Fibroblast of the aortic adventitia (primary cell): ENCODE data around the gene STARD4. TPM values are rescaled to one million over a fixed set of nuclear protein-coding genes. Genes with fewer than 3 reads are reported as not detected.

ENCODE experiments used
- DNase-seq: peaks from one replicate; pipeline ENCODE4 v3.0.0-alpha.2; 2010; ENCODE audit warnings: low read depth
- H3K4me3 ChIP-seq: 2 replicates; pipeline ENCODE4 v1.5.1; 2011; ENCODE audit warnings: low read depth, mild to moderate bottlenecking, control low read depth, low read length, moderate library complexity
- total RNA-seq: library from RNA; depleted of rRNA; stranded (reverse); fragments of >200 nt; gene quantifications from 2 replicates; pipeline ENCODE4 v1.2.3, GENCODE V29; 2012; ENCODE audit warnings: low replicate concordance
- TF ChIP-seq, protein P1 (sequence below): IDR thresholded peaks from 2 replicates; pipeline ENCODE4 v1.5.1; 2011; ENCODE audit warnings: mild to moderate bottlenecking, low read length, control low read depth, inconsistent platforms; ENCODE audit not compliant: insufficient read depth

Gene STARD4
- total RNA-seq, 1 donor: 36.1 TPM

GRCh38 chr5:111548348-111548950 lies 36.1 kb upstream of the STARD4 start:
- no peak for DNase-seq
- TF ChIP-seq, protein P1, sequence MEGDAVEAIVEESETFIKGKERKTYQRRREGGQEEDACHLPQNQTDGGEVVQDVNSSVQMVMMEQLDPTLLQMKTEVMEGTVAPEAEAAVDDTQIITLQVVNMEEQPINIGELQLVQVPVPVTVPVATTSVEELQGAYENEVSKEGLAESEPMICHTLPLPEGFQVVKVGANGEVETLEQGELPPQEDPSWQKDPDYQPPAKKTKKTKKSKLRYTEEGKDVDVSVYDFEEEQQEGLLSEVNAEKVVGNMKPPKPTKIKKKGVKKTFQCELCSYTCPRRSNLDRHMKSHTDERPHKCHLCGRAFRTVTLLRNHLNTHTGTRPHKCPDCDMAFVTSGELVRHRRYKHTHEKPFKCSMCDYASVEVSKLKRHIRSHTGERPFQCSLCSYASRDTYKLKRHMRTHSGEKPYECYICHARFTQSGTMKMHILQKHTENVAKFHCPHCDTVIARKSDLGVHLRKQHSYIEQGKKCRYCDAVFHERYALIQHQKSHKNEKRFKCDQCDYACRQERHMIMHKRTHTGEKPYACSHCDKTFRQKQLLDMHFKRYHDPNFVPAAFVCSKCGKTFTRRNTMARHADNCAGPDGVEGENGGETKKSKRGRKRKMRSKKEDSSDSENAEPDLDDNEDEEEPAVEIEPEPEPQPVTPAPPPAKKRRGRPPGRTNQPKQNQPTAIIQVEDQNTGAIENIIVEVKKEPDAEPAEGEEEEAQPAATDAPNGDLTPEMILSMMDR: no peak
- no peak overlapping the region for H3K4me3 ChIP-seq

DNA sequence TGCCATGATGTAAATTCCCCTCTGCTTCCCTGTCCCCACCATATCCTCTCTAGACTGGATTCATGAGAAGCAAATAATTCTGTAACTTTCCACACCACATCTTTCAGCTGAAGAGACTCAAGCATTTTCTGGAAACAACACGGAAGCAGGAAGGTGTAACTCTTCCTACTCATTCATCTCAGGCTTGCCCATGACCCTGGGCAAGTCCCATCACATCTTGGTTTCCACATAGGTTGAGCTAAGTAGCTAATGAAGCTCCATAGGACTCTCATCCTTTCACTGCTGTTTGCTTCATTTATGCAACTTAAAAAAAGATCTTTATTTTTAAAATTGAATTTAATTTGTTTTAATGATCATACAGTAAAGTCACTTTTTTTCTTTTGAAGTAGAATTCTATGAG lies 32.7 kb upstream of the STARD4 start:
- H3K4me3 ChIP-seq: no peak overlapping the region
- no peak for DNase-seq
- TF ChIP-seq, protein P1: no peak

GRCh38 chr5:111537141-111538024 lies 25.0 kb upstream of the STARD4 start:
- TF ChIP-seq, protein P1: no peak
- no peak overlapping the region for H3K4me3 ChIP-seq
- DNase-seq: peak; percentile 8

- no peak overlapping the region for H3K4me3 ChIP-seq
- TF ChIP-seq, protein P1: no peak
- no peak for DNase-seq
Observed at GRCh38 chr5:111535879-111536549, 23.7 kb upstream of the STARD4 start.

DNA sequence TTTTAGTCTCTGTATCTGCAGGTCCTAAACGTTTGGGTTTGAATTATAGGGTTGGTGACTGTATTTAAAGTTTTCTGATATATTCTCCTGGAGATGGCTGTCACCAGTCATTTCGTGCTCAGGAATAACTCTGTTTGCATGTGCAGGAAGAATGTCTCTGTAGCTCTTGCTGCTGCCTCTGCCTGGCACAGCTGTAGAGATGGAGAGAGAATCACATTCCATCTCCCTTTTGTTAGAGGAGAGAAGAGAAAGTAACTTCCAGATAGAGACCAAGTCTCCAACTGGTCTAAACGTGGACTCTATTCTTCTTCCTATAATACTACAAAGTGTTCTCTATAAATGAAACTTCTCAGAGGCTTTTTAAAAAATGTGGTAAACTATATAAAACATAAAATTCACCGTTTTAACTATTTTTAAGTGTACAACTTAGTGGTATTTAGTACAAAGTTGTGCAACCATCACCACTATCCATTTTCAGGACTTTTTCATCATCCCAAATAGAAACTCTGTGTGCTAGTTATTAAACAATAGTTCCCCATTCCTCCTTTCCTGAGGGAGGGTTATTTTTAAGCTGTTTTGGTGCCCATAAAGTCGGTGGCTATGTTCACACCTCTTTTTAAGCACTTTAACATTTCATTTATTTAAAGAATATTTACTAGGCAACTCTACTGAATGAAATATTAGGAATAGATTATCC lies 20.7 kb upstream of the STARD4 start:
- peak; percentile 10 for DNase-seq
- TF ChIP-seq, protein P1: no peak
- H3K4me3 ChIP-seq: no peak overlapping the region

DNA sequence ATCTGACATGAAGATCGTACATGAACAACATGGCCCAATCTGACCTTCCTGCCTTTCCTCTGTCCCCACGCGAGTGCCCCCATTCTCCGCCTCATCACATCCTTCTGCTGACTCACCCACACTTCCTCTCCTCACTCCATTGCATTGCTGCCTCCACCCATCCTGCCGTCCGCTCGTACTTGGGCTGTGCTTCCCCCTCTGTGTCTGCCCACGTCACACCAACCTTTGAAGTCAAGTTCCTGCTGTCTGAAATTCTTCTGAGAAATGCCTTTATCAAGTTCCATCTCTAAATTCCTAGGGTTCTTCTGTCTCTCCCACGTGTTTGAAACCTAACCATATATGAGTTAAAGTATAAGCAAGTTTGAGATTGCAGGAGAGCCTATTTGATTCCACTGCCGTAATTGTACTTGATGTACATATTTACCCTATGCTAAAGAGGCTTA lies 18.0 kb upstream of the STARD4 start:
- no peak for DNase-seq
- TF ChIP-seq, protein P1: no peak

More for the DNA sequence above, 18.0 kb upstream of the STARD4 start:
- no peak overlapping the region for H3K4me3 ChIP-seq
